Measurements from ENCODE around the gene DCK.
"Not testable (repeated sequence)": the region's sequence is repeated elsewhere in the genome, so short reads cannot be mapped to it uniquely, and the experiment has no call there.

Gene DCK

DNA sequence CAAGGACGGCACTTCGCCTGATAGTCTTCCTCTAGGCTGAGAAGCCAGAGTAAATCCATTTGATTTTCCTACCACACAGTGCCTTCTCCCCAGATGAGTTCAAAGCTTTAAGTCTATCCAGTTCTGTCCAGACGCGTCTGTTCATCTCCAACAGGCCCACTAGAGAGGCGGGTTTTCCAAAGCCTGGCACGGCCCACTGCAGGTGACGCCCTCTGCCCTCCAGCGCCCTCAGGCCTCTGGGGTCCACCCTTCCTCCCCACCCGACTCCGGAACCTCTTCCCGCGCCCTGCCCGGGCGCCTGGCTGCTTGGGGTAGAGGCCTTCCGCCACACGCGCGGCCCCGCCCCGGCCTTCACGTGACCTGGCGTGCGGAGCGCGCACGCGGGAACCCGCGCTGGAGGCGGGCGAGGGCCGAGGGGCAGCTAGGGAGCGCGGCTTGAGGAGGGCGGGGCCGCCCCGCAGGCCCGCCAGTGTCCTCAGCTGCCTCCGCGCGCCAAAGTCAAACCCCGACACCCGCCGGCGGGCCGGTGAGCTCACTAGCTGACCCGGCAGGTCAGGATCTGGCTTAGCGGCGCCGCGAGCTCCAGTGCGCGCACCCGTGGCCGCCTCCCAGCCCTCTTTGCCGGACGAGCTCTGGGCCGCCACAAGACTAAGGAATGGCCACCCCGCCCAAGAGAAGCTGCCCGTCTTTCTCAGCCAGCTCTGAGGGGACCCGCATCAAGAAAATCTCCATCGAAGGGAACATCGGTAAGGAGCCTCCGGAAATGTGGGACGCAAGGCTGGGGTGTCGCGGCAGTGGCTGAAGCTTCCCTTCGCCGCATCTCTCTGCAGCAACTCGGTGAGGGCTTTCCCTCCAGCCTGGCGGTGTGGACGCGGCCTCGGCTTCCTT, at the start of gene DCK:
TSS of gene DCK (plus strand) at position 469 of the 888 bp plus-strand sequence. CDS start at position 656, 187 bp downstream.
- DNase-seq (ENCODE audit: low spot score), result peak; percentile 90

DNA sequence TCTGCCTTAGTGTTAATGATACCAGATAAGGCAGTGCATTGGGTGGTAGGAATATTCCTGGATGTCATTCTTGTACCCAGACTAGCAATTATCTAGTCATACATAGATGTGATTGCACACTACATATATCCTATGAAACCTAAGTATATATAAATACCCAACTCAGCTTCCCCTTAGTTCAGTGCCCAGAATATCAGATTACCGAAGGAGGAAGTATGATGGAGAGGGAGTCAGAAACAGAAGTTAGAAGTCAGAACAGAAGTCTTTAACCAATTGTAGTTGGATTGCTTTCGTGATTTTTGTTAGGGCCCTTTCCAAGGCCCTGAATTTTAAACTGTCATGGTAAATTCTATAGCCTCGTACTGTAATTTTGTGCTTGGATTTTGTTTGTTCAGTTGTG, 48.4 kb upstream of the DCK start:
- DNase-seq (ENCODE audit: low spot score), result peak; percentile 35

GRCh38 chr4:70945452-70946055, 47.9 kb upstream of the DCK start:
- DNase-seq (ENCODE audit: low spot score), result no peak

DNA sequence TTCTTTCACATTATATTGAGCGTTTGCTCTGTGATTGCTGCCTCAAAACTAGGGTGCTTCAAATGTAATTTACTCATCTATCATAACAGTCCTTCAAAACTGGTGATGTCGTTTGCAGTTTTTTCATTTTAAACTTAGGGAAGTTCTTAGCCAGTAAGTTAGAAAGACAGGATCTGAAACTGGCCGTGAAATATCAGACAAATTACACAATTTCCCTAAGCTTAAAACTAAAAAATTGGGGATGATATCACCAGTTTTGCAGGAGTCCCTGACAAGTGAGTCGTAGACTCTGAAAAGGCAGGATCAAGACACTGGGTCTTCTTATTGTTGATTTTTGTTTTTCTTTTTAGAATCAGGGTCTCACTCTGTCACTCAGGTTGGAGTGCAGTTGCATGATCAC, 46.5 kb upstream of the DCK start:
- no peak for DNase-seq (ENCODE audit: low spot score)

- DNase-seq (ENCODE audit: low spot score), result no peak
Measured at GRCh38 chr4:70948665-70949260, 44.7 kb upstream of the DCK start.

DNA sequence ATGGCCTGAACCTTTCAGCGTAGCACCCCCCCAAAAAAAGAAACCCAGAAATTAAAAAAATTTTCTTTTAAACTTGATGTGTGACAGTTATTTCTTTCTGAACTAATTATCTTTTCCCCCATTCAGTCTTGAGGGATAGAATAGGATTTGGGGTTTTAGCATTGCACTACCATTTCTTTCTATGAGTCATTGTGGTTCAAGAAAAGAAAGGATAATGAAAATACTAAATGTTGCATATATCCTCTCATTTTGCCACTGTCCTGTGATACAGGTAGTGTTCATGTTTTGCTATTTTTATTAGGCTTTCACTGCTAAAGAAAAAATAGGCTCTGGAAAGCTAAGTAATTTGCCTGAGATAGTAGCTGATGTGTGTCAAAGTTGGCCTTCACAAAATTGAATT, 39.4 kb upstream of the DCK start:
- DNase-seq (ENCODE audit: low spot score), result no peak

DNA sequence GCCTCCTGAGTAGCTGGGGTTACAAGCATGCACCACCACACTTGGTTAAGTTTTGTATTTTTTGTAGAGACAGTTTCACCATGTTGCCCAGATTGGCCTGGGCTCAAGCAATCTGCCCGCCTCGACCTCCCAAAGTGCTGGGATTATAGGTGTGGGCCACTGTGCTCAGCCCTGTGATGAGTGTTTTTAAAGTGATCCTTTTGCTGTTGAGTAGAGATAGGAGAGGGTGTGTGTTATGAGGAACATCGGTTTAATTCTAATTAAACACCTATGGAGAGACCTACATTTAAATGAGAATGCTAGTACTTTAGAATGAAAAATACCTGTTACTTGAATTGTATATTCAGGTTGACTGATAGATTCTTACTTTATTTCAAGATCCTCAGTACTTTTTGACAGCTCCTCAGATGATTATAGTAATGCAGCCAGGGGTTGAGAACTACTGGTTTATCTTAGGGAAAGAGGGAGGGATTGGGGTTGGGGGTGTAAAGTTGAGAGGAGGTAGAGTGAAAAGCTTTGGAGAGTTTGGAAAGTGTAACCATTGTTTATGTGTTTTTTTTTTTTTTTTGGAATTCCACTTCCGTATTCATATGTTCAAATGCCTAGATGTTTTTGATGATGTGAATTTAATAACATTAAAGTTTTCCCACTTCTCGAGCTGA, 36.8 kb upstream of the DCK start:
- no peak for DNase-seq (ENCODE audit: low spot score)

- DNase-seq (ENCODE audit: low spot score), result no peak
Measured at GRCh38 chr4:70958681-70959080, 34.8 kb upstream of the DCK start.

DNA sequence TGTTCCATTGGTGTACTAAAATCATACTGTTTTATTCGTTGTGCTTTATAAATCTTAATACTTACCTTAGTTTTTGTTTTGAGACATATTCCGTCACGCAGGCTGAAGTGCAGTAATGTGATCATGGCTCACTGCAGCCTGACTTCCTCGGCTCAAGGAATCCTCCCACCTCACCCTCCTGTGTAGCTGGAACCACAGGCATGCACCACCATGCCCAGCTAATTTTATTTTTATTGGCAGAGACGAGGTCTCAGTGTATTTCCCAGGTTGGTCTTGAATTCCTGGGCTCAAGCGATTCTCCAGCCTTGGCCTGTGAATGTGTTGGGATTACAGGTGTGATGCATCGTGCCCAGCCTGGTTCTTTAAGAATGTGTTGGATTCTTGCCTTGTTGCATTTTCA, 24.4 kb upstream of the DCK start:
- no peak for DNase-seq (ENCODE audit: low spot score)

DNA sequence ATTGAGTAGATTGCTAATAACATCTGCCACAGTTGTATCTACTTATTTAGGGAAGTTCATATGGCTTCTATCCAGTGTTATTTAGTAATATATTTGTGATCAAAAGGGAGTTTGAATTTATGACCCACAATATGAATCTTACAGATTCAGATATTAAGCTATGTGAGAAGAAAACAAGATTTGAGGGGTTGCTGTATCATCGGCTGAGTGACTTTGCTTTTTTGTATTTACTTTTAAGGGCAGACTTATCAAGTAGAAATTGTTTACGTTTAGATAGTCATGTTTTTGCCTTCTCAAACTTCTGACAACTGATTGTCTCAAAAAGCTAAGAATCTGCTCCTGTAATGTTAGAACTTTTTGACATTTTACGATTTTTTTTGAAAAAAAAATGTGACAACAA, 17.2 kb upstream of the DCK start:
- no peak for DNase-seq (ENCODE audit: low spot score)

- no peak for DNase-seq (ENCODE audit: low spot score)
Measured at GRCh38 chr4:70979445-70980008, 13.9 kb upstream of the DCK start.

GRCh38 chr4:70980196-70980595, 13.3 kb upstream of the DCK start:
- DNase-seq (ENCODE audit: low spot score), result no peak

DNA sequence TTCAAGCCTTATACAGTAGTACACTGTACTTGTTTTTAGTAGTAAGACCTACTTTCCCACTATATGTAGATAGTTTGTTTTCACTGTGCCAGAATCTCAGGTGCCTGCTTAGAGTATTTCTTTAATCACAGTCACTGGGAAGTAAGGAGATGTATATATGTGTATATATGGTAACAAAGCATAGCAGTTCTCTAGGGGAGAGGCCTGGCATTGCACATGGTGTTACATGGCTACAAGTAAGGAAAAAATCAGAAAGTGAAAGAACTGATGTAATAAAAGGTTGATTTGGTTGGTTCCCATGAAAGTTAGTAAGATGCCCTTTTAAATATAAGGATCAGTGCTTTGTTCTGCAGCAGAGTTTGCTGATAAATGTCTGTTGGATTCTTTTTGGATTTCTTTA, 9.3 kb upstream of the DCK start:
- no peak for DNase-seq (ENCODE audit: low spot score)

- DNase-seq (ENCODE audit: low spot score), result no peak
Measured at GRCh38 chr4:70984589-70984988, 8.9 kb upstream of the DCK start.

GRCh38 chr4:70991596-70991995, 1.9 kb upstream of the DCK start:
- DNase-seq (ENCODE audit: low spot score), result no peak

DNA sequence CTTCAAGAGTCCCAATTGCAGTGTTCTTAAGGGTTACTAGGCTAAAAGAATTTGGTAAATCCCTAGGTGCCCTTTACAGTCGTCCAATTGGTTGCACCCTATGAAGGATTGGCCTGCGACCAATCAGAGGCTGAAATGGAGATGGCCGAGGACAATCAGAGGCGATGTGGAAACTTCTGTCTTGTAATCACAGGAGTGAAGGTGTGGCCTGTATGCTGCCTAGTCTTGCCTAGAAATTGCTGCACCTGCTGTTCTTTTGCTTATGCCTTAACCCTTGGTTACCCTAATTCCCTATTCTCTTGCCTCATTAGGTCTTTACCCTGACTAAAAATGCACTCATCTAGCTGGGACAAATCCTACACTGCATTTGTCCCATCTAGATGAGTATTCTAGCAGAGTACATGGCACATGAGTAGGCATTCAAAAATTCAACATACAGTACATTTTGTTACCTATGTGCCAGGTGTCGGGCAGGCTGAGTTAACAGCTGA, 1.0 kb upstream of the DCK start:
- no peak for DNase-seq (ENCODE audit: low spot score)

DNA sequence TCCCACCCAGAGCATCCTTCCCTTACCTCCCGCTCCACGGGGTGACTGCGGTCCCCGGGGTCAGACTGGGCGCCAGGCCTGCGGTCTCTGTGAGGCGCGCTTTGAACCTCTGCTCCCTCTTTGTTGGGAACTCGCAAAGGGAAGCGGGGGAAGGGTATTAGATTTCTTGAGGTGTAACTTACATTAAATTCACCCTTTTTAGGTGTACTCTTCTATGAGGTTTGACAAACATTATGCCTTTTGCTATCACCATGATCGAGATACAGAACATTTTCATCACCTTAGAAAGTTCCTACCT, 569 bp downstream of the DCK start:
- DNase-seq (ENCODE audit: low spot score), result no peak

DNA sequence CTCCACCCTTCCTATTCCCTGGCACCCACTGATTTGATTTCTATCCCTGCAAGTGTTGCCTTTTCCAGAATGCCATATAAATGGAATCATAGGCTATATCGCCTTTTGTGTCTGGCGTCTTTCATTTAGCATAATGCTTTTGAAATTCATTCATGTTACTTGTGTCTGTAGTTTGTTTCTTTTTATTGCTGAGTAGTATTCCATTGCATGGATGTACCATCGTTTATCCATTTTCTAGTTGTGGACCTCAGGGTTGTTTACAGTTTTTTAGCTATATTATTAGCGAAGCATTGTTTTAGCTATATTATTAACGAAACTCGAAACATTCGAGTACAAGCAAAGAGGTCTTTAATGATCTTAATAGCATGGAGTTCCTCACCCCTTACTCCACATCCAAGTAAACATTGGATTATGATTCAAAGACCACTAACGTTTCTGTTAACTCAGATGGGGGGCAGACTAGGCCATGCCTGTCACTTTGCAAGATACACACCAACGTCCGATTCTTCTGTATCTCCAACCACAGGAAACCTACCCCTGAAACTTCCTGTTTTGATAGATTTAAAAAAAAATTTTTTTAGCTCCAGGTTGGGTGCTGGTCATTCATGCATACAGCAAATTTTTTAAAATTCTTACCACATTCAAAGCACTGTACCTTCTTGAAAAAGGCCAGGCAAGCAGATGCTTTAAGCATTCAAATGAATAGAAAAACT, 1.1 kb downstream of the DCK start:
- no peak for DNase-seq (ENCODE audit: low spot score)

DNA sequence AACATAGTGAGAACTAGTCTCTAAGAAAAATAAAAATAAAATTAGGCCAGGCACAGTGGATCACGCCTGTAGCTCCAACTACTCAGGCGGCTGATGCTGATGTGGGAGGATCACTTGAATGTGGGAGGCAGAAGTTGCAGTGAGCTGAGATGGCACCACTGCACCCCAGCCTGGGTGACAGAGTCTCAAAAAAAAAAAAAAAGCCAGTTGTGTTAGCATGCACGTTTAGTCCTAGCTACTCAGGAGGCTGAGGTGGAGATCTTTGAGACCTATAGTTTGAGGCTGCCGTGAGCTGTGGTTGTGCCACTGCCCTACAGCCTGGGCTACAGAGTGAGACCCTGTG, 2.5 kb downstream of the DCK start:
- DNase-seq (ENCODE audit: low spot score), result no peak

DNA sequence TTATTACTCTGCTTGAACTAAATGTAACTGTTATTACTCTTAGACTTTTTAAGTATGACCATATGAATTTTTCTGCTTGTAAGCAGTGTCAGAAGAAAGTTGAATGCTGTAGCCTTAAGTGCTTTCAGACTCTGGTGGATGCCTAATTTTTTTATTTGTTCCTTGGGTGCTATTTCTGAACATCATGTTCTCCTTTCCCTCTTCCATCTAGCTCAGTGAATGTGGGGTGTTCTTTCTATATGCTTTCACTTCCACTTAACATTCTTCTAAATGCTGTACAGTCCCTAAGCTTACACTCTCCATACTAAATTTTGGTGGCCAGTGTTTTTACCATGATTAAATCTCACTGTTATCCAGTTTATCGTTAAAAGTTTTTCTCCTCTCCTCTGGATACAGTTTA, 3.6 kb downstream of the DCK start:
- DNase-seq (ENCODE audit: low spot score), result no peak

GRCh38 chr4:70997546-70997945, 4.1 kb downstream of the DCK start:
- DNase-seq (ENCODE audit: low spot score), result no peak

DNA sequence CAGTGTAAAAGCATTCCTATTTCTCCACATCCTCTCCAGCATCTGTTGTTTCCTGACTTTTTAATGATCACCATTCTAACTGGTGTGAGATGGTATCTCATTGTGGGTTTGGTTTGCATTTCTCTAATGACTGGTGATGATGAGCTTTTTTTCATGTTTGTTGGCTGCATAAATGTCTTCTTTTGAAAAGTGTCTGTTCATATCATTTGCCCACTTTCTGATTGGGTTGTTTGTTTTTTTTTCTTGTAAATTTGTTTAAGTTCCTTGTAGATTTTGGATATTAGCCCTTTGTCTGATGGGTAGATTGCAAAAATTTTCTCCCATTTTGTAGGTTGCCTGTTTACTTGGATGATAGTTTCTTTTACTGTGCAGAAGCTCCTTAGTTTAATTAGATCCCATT, 6.2 kb downstream of the DCK start:
- DNase-seq (ENCODE audit: low spot score), result not testable (repeated sequence)
